Measurements from ENCODE around the gene SEC14L5.

The SEC14L5 gene

DNA sequence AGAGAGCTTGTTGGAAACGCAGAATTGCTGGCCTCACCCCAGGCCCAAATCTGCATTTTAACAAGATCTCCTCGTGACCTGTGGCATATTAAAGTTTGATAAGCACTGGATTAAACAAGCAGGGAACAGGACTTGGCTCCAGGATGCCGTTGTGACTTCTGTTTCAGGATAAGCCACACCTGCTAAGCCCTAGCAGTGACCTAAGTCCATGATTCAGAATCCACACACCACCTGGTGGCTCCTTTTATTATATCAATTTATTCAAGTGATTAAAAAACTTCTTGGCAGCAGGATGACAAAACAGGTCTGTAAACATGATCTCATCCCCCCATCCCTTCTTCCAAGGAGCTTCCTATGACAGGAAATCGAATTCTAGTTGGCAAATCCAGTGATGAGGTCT, 66.5 kb downstream of the SEC14L5 start:
- no peaks in the 10 kb centered on the region for H3K36me3 ChIP-seq (replicated peaks in 1 of 2; ENCODE audit: control insufficient read depth in 2 of 2, insufficient read depth in 2 of 2, low read length in 2 of 2)
- H3K4ac ChIP-seq (ENCODE audit: low read length): no peak overlapping the region
- WGBS, 2 donors (ENCODE audit: extremely low coverage in 2 of 2, insufficient read length in 2 of 2, insufficient replicate concordance in 1 of 2): no CpG with 5 or more reads among the region's 4 CpGs
- peaks cover 0 to 2% (median 0%) of the 10 kb centered on the region in 3 experiments for H3K27me3 ChIP-seq (ENCODE audit: control insufficient read depth in 3 of 3, insufficient read depth in 3 of 3, low read depth in 1 of 3, low read length in 3 of 3)
- no peak overlapping the region for H2AFZ ChIP-seq (ENCODE audit: low read length)
- H2BK5ac ChIP-seq (ENCODE audit: low read length): no peak overlapping the region
- no peak overlapping the region for H2AK5ac ChIP-seq (ENCODE audit: low read depth, low read length)
- no peak overlapping the region for H3K9ac ChIP-seq (ENCODE audit: low read depth, low read length, poor library complexity)
- H3K9me3 ChIP-seq (replicated peaks in 1 of 2; ENCODE audit: control insufficient read depth in 2 of 2, insufficient read depth in 1 of 2, low read depth in 1 of 2, low read length in 2 of 2): no peaks in the 10 kb centered on the region
- no peak overlapping the region for H2BK15ac ChIP-seq (ENCODE audit: low read length)
- no peak overlapping the region for H2BK120ac ChIP-seq (ENCODE audit: low read depth, low read length)
- DNase-seq (ENCODE audit: low spot score): no peak
- no peak overlapping the region for H3K23ac ChIP-seq (ENCODE audit: low read depth, low read length, poor library complexity)
- no peak overlapping the region for H2BK12ac ChIP-seq (ENCODE audit: low read length)
- no peak overlapping the region for H3K4me2 ChIP-seq (ENCODE audit: insufficient read depth, low read length, poor library complexity, severe bottlenecking)
- H3K79me1 ChIP-seq (ENCODE audit: low read depth, low read length): peaks cover 2% of the 10 kb centered on the region
- H3K4me3 ChIP-seq (ENCODE audit: low read length in 2 of 2): no peak overlapping the region
- H3K18ac ChIP-seq (ENCODE audit: low read length): no peak overlapping the region
- no peaks in the 10 kb centered on the region for H3K4me1 ChIP-seq (ENCODE audit: control insufficient read depth in 2 of 2, insufficient read depth in 1 of 2, low read depth in 1 of 2, low read length in 2 of 2)
- H3K27ac ChIP-seq (replicated peaks; ENCODE audit: low read length): no peak overlapping the region
- H4K8ac ChIP-seq (ENCODE audit: low read depth, low read length): no peak overlapping the region
- no peak overlapping the region for H3K14ac ChIP-seq (ENCODE audit: low read length)
- no peak overlapping the region for H4K91ac ChIP-seq (ENCODE audit: low read depth, low read length, poor library complexity)

DNA sequence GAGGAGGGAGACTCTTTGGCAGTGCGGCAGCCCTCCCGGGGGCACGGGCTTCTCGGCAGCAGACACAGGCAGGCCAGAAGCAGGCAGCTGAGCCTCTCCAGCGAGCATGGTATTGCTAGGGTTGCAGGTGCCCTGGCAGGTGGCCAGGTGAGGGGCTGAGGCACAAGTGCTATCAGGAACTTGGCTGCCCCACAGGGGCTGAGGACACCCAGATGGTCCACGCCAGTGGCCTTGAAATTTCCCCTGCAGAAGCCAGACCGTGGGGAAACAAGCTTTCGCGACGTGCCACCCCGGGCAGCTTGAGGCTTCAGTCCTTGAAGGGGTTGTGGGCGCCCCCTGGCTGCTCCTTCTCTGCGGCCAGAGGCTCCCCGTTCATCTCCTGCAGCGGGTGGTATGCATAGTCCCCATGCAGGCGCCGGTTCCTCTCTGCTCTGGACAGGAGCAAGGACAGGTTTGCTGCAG, 67.1 kb downstream of the SEC14L5 start:
- H3K14ac ChIP-seq (ENCODE audit: low read length): no peak overlapping the region
- peak overlapping the region; percentile 0 for H2AK5ac ChIP-seq (ENCODE audit: low read depth, low read length)
- peak; percentile 46 for DNase-seq (ENCODE audit: low spot score)
- no peak overlapping the region for H2BK5ac ChIP-seq (ENCODE audit: low read length)
- no peaks in the 10 kb centered on the region for H3K9me3 ChIP-seq (replicated peaks in 1 of 2; ENCODE audit: control insufficient read depth in 2 of 2, insufficient read depth in 1 of 2, low read depth in 1 of 2, low read length in 2 of 2)
- peak overlapping the region; percentile 44 for H2AFZ ChIP-seq (ENCODE audit: low read length)
- H2BK12ac ChIP-seq (ENCODE audit: low read length): no peak overlapping the region
- H4K8ac ChIP-seq (ENCODE audit: low read depth, low read length): no peak overlapping the region
- H3K9ac ChIP-seq (ENCODE audit: low read depth, low read length, poor library complexity): no peak overlapping the region
- H3K4me1 ChIP-seq (ENCODE audit: control insufficient read depth in 2 of 2, insufficient read depth in 1 of 2, low read depth in 1 of 2, low read length in 2 of 2): no peaks in the 10 kb centered on the region
- H2BK15ac ChIP-seq (ENCODE audit: low read length): no peak overlapping the region
- H4K91ac ChIP-seq (ENCODE audit: low read depth, low read length, poor library complexity): no peak overlapping the region
- H3K27me3 ChIP-seq (ENCODE audit: control insufficient read depth in 3 of 3, insufficient read depth in 3 of 3, low read depth in 1 of 3, low read length in 3 of 3): no peaks in the 10 kb centered on the region
- H3K4me3 ChIP-seq (ENCODE audit: low read length in 2 of 2): no peak overlapping the region
- H3K36me3 ChIP-seq (replicated peaks in 1 of 2; ENCODE audit: control insufficient read depth in 2 of 2, insufficient read depth in 2 of 2, low read length in 2 of 2): no peaks in the 10 kb centered on the region
- no peak overlapping the region for H3K27ac ChIP-seq (replicated peaks; ENCODE audit: low read length)
- WGBS, 2 donors (ENCODE audit: extremely low coverage in 2 of 2, insufficient read length in 2 of 2, insufficient replicate concordance in 1 of 2): no CpG with 5 or more reads among the region's 17 CpGs
- no peak overlapping the region for H3K4me2 ChIP-seq (ENCODE audit: insufficient read depth, low read length, poor library complexity, severe bottlenecking)
- no peak overlapping the region for H2BK120ac ChIP-seq (ENCODE audit: low read depth, low read length)
- no peak overlapping the region for H3K23ac ChIP-seq (ENCODE audit: low read depth, low read length, poor library complexity)
- H3K79me1 ChIP-seq (ENCODE audit: low read depth, low read length): peaks cover 4% of the 10 kb centered on the region
- H3K4ac ChIP-seq (ENCODE audit: low read length): no peak overlapping the region
- H3K18ac ChIP-seq (ENCODE audit: low read length): no peak overlapping the region

DNA sequence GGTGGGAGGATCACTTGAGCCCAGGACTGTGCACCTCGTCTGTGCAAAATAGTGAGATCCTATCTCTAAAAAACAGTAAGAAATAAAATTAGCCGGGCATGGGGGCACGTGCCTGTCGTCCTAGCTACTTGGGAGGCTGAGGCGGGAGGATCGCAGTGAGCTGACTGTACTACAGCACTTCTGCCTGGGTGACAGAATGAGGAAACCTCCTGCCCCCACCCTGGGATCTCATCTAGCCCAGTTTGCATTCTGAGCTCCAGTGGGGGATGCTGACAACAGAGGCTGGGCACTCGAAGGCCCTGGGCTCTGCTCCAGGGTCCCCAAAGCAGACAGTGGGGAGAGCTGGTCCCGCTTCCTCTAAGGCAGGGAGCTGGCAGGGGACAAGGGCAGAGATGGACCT, 68.5 kb downstream of the SEC14L5 start:
- Histone ChIP-seq H2AFZ (ENCODE audit: low read length) (no peak overlapping the region), H4K91ac (ENCODE audit: low read depth, low read length, poor library complexity) (no peak overlapping the region), H3K79me1 (ENCODE audit: low read depth, low read length) (peaks cover 4% of the 10 kb centered on the region), H3K4me3 (ENCODE audit: low read length in 2 of 2) (no peak overlapping the region), H3K14ac (ENCODE audit: low read length) (no peak overlapping the region), H2BK12ac (ENCODE audit: low read length) (no peak overlapping the region), H3K23ac (ENCODE audit: low read depth, low read length, poor library complexity) (no peak overlapping the region), H2AK5ac (ENCODE audit: low read depth, low read length) (peak overlapping the region; percentile 24), H3K27me3 (ENCODE audit: control insufficient read depth in 3 of 3, insufficient read depth in 3 of 3, low read depth in 1 of 3, low read length in 3 of 3) (no peaks in the 10 kb centered on the region), H2BK5ac (ENCODE audit: low read length) (no peak overlapping the region), H3K9ac (ENCODE audit: low read depth, low read length, poor library complexity) (no peak overlapping the region), H4K8ac (ENCODE audit: low read depth, low read length) (no peak overlapping the region), H3K36me3 (replicated peaks in 1 of 2; ENCODE audit: control insufficient read depth in 2 of 2, insufficient read depth in 2 of 2, low read length in 2 of 2) (no peaks in the 10 kb centered on the region), H3K4me1 (ENCODE audit: control insufficient read depth in 2 of 2, insufficient read depth in 1 of 2, low read depth in 1 of 2, low read length in 2 of 2) (no peaks in the 10 kb centered on the region), H2BK15ac (ENCODE audit: low read length) (peak overlapping the region; percentile 46), H2BK120ac (ENCODE audit: low read depth, low read length) (no peak overlapping the region), H3K4me2 (ENCODE audit: insufficient read depth, low read length, poor library complexity, severe bottlenecking) (no peak overlapping the region), H3K4ac (ENCODE audit: low read length) (no peak overlapping the region), H3K27ac (replicated peaks; ENCODE audit: low read length) (no peak overlapping the region), H3K9me3 (replicated peaks in 1 of 2; ENCODE audit: control insufficient read depth in 2 of 2, insufficient read depth in 1 of 2, low read depth in 1 of 2, low read length in 2 of 2) (no peaks in the 10 kb centered on the region), H3K18ac (ENCODE audit: low read length) (no peak overlapping the region)
- WGBS, 2 donors (ENCODE audit: extremely low coverage in 2 of 2, insufficient read length in 2 of 2, insufficient replicate concordance in 1 of 2): no CpG with 5 or more reads among the region's 8 CpGs
- DNase-seq (ENCODE audit: low spot score): no peak

DNA sequence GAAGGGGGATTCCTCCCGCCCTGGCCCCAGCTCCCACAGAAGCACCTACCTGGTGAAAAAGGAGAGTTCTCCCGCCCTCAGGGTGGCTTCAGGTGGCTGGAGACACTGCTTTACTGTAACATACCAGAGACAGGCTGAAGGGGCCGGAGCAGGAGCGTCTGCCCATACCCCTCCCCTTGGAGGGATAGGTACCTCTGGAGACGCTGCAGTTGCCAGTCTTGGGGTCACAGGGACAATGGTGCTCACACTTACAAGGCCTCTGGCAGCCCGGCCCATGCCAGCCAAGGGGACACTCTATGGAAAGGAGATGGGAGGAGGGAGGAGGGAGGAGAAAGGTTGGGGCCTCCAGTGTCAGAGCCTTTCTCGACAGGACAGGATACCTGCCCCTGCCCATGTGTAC, 69.0 kb downstream of the SEC14L5 start:
- DNase-seq (ENCODE audit: low spot score): no peak
- H3K4me2 ChIP-seq (ENCODE audit: insufficient read depth, low read length, poor library complexity, severe bottlenecking): no peak overlapping the region
- no peak overlapping the region for H2BK120ac ChIP-seq (ENCODE audit: low read depth, low read length)
- no peaks in the 10 kb centered on the region for H3K27me3 ChIP-seq (ENCODE audit: control insufficient read depth in 3 of 3, insufficient read depth in 3 of 3, low read depth in 1 of 3, low read length in 3 of 3)
- H2BK5ac ChIP-seq (ENCODE audit: low read length): no peak overlapping the region
- H3K9ac ChIP-seq (ENCODE audit: low read depth, low read length, poor library complexity): no peak overlapping the region
- no peak overlapping the region for H4K8ac ChIP-seq (ENCODE audit: low read depth, low read length)
- H3K4me1 ChIP-seq (ENCODE audit: control insufficient read depth in 2 of 2, insufficient read depth in 1 of 2, low read depth in 1 of 2, low read length in 2 of 2): no peaks in the 10 kb centered on the region
- no peak overlapping the region for H4K91ac ChIP-seq (ENCODE audit: low read depth, low read length, poor library complexity)
- no CpG with 5 or more reads among the region's 7 CpGs for WGBS, 2 donors (ENCODE audit: extremely low coverage in 2 of 2, insufficient read length in 2 of 2, insufficient replicate concordance in 1 of 2)
- H3K9me3 ChIP-seq (replicated peaks in 1 of 2; ENCODE audit: control insufficient read depth in 2 of 2, insufficient read depth in 1 of 2, low read depth in 1 of 2, low read length in 2 of 2): no peaks in the 10 kb centered on the region
- no peak overlapping the region for H3K27ac ChIP-seq (replicated peaks; ENCODE audit: low read length)
- H3K4ac ChIP-seq (ENCODE audit: low read length): no peak overlapping the region
- H3K36me3 ChIP-seq (replicated peaks in 1 of 2; ENCODE audit: control insufficient read depth in 2 of 2, insufficient read depth in 2 of 2, low read length in 2 of 2): no peaks in the 10 kb centered on the region
- no peak overlapping the region for H3K18ac ChIP-seq (ENCODE audit: low read length)
- H3K23ac ChIP-seq (ENCODE audit: low read depth, low read length, poor library complexity): no peak overlapping the region
- no peak overlapping the region for H3K14ac ChIP-seq (ENCODE audit: low read length)
- no peak overlapping the region for H3K4me3 ChIP-seq (ENCODE audit: low read length in 2 of 2)
- peaks cover 4% of the 10 kb centered on the region for H3K79me1 ChIP-seq (ENCODE audit: low read depth, low read length)
- H2BK15ac ChIP-seq (ENCODE audit: low read length): peak overlapping the region; percentile 46
- H2BK12ac ChIP-seq (ENCODE audit: low read length): no peak overlapping the region
- no peak overlapping the region for H2AFZ ChIP-seq (ENCODE audit: low read length)
- no peak overlapping the region for H2AK5ac ChIP-seq (ENCODE audit: low read depth, low read length)
